Thymus (tissue), 11 donors: ENCODE data around the gene SPHKAP. TPM values are rescaled to one million over a fixed set of nuclear protein-coding genes. Genes with fewer than 3 reads are reported as not detected.

Experiments
- DNase-seq, 9 donors: peaks; one replicate each; pipeline ENCODE4 v3.0.0-alpha.2; 2013; ENCODE audit warnings: low spot score in 9 of 9, low read depth in 6 of 9, missing footprints in 1 of 9
- H3K27ac ChIP-seq, 2 donors: one replicate each; pipeline ENCODE4 v1.5.1; 2013; ENCODE audit warnings: control low read depth in 1 of 2, low read depth in 1 of 2, low read length in 1 of 2, mild to moderate bottlenecking in 1 of 2, moderate library complexity in 1 of 2
- H3K27me3 ChIP-seq, 2 donors: one replicate each; pipeline ENCODE4 v1.5.1; 2013; ENCODE audit warnings: low read length in 1 of 2; ENCODE audit not compliant: control insufficient read depth in 2 of 2, insufficient read depth in 1 of 2
- H3K36me3 ChIP-seq, 2 donors: one replicate each; pipeline ENCODE4 v1.5.1; 2013; ENCODE audit warnings: low read length in 1 of 2, mild to moderate bottlenecking in 1 of 2, moderate library complexity in 1 of 2; ENCODE audit not compliant: control insufficient read depth in 2 of 2, insufficient read depth in 2 of 2
- H3K4me1 ChIP-seq, 2 donors: one replicate each; pipeline ENCODE4 v1.5.1; 2013; ENCODE audit warnings: low read length in 2 of 2; ENCODE audit not compliant: control insufficient read depth in 2 of 2, insufficient read depth in 2 of 2
- H3K4me3 ChIP-seq, 2 donors: one replicate each; pipeline ENCODE4 v1.5.1; 2013; ENCODE audit warnings: low read length in 2 of 2, control low read depth in 1 of 2, mild to moderate bottlenecking in 1 of 2
- H3K9me3 ChIP-seq, 2 donors: one replicate each; pipeline ENCODE4 v1.5.1; 2013; ENCODE audit warnings: low read length in 1 of 2, mild to moderate bottlenecking in 1 of 2; ENCODE audit not compliant: control insufficient read depth in 2 of 2, insufficient read depth in 1 of 2
- WGBS: extraction: QIAGEN DNeasy Blood & Tissue Kit; methylation state at CpG from one replicate; pipeline ENCODE4 v1.1.7; 2013; 5-methylcytosine and 5-hydroxymethylcytosine counted together
- polyA plus RNA-seq: library from polyadenylated mRNA; stranded (reverse); fragments of 200-250 nt; gene quantifications from one replicate; pipeline ENCODE4 v1.2.3, GENCODE V29; 2013
- total RNA-seq: library from RNA; stranded (reverse); fragments of 120-200 nt; gene quantifications from one replicate; pipeline ENCODE4 v1.2.4, GENCODE V29; 2013
- donor health status: healthy.

SPHKAP gene
- total and polyA plus RNA-seq, 2 donors: 0.55 to 1.4 TPM

DNA sequence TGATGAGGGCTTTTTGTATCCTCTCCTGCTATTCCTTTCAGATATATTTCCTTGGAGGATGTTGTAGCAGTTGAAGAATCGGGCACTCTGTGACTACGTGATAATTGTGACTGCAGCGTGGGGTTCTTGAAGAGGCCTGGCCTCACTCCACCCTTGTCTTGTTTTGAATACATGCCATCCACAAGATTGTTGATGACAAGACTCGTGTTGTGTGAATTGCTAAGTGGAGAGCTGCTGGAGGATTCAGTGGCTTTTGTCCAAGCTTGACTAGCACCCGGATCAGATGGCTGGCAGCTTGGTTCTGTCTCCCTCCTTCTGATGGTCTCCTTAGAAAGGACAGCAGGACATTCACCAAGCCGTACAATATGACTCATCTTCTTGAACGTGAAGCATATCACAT, 163.2 kb downstream of the SPHKAP start:
- Histone ChIP-seq H3K27me3 (no peaks in the 10 kb centered on the region), H3K36me3 (no peaks in the 10 kb centered on the region), H3K4me1 (no peaks in the 10 kb centered on the region), H3K27ac (no peak overlapping the region), H3K4me3 (no peak overlapping the region), H3K9me3 (peaks cover 0 to 20% of the 10 kb centered on the region in 2 donors)
- DNase-seq: no peak
- WGBS: 92% methylated on average over 7 of the region's 7 CpGs

DNA sequence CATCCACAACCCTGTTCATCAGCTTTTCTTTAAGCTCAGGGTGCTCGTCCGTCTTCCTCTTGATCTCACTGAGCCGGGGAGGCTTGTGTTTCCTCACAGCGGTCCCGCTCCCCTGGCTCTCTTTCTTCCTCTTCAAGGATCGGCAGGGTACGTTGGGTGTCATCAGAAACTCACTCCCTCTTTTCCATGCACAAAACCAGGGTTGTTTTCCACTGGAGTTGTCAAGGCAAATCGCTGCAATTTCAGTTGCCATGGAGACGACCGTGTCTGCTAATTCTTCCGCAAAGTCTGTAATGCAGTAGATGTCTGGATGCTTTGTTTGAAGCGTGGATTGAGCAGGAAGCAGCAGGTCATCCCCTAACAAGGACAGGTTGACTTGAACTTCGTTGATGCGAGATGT, 163.7 kb downstream of the SPHKAP start:
- Histone ChIP-seq H3K27ac (no peak overlapping the region), H3K27me3 (no peaks in the 10 kb centered on the region), H3K4me1 (no peaks in the 10 kb centered on the region), H3K36me3 (no peaks in the 10 kb centered on the region), H3K9me3 (peaks cover 0 to 20% of the 10 kb centered on the region in 2 donors), H3K4me3 (no peak overlapping the region)
- DNase-seq: no peak
- WGBS: 92% methylated on average over 14 of the region's 14 CpGs

DNA sequence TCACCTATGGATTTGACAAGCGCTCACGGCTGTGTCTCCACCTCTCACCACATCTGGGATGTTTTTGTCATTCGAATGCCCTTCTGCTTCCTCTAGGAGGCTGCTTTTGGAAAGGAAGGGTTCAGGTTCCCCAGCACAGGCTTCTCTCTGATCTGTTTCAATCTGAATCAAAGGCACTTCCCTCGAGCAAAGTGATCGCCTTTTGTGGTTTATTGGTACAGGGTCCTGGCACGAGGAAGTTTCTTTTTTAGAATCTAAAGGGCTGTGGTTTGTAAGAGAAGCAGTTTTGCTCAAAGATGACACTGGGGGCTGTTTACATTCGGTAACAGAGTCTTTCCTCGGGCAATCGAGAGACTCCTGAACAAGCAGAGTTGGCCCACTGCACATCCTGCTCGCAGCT, 165.1 kb downstream of the SPHKAP start:
- 45% methylated on average over 10 of the region's 10 CpGs for WGBS
- H3K36me3 ChIP-seq: no peaks in the 10 kb centered on the region
- H3K27ac ChIP-seq: no peak overlapping the region
- no peak overlapping the region for H3K4me3 ChIP-seq
- no peaks in the 10 kb centered on the region for H3K4me1 ChIP-seq
- no peaks in the 10 kb centered on the region for H3K27me3 ChIP-seq
- peaks cover 0 to 20% of the 10 kb centered on the region in 2 donors for H3K9me3 ChIP-seq
- DNase-seq: no peak

DNA sequence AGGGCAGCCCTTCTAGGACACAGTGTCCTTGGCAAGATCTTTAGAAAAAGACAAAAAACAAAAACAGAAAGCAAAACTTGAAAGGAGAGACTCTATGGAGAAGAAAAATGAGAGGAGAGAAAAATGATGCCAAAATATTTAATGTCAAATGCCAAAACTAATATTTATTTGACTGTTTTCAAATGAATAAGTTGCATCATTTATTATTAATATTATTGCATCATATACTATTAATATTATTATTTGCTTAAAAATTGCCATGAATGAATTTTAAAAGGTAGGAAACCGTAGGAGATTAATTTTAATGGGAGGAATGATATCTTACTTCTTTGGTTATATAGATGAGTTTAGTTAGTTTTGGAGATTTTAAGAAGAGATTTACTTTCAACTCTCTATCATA, 165.7 kb downstream of the SPHKAP start:
- no peaks in the 10 kb centered on the region for H3K36me3 ChIP-seq
- no peaks in the 10 kb centered on the region for H3K27me3 ChIP-seq
- H3K4me1 ChIP-seq: no peaks in the 10 kb centered on the region
- DNase-seq: no peak
- no peak overlapping the region for H3K4me3 ChIP-seq
- WGBS: 93% methylated on average over 1 of the region's 1 CpG
- H3K9me3 ChIP-seq: peaks cover 0 to 17% of the 10 kb centered on the region in 2 donors
- no peak overlapping the region for H3K27ac ChIP-seq

DNA sequence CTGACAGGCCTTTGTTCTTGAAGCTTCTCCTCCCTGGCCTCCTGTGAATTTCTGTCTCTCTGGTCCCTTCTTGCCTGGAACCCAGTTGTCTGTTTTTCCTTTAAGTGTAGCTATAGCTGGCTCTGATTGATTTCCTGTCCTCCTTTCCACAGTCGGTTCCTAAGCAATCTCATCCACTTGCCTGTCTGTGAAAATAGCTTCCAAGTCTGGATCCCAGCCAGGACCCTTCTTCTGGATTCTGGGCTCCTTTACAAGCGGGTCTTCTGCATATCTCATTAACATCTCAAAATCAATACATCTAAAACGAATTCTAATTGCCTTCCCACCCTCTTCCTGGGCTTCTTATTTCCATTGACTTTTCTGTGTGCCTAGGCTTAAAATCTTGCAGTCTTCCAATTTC, 185.1 kb downstream of the SPHKAP start:
- Histone ChIP-seq H3K9me3 (no peaks in the 10 kb centered on the region), H3K27ac (no peak overlapping the region), H3K4me1 (no peaks in the 10 kb centered on the region), H3K27me3 (no peaks in the 10 kb centered on the region), H3K36me3 (no peaks in the 10 kb centered on the region), H3K4me3 (no peak overlapping the region)
- WGBS: 58% methylated on average over 3 of the region's 3 CpGs
- no peak for DNase-seq

DNA sequence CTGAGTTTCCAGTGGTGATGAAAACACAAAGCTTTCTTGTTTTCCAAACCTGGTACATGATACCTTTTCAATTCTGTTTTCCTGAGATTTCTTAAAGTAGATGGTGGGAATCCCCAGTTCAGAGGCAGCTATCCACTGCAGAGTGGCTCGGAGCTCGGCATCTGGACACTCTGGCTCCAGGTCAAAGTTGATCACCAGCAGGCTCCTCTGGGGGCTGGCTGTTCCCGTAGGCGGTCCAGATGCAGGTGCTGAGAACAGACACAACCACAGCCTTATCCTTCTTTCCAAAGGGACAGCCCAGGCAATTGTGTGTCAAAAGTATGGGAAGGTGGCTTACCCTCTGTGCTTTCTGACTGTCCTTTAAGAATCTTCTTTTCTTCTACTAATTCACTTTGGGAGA, 190.6 kb downstream of the SPHKAP start:
- no peak for DNase-seq
- Histone ChIP-seq H3K27me3 (no peaks in the 10 kb centered on the region), H3K27ac (no peak overlapping the region), H3K9me3 (no peaks in the 10 kb centered on the region), H3K4me1 (no peaks in the 10 kb centered on the region), H3K36me3 (no peaks in the 10 kb centered on the region), H3K4me3 (no peak overlapping the region)
- WGBS: 84% methylated on average over 4 of the region's 4 CpGs

DNA sequence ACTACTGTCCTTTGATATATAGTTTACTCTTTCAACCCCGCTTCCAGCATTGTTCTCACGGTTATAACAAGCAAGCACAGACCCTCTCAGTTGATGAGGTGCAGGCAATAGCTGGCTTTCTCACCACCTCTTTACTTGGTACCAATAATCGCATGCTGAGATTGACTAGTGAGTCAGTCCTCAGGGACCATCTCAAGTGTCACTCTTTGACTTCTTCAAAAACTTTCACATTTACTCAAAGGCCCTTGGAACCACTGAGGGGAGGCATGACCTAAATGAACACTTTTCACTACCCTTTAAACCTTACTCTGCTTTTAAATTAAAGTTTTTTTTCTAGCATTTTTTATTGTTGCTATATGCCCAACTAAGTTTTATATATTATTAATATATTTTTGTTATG, 208.2 kb downstream of the SPHKAP start:
- H3K36me3 ChIP-seq: no peaks in the 10 kb centered on the region
- no peak overlapping the region for H3K4me3 ChIP-seq
- no peaks in the 10 kb centered on the region for H3K4me1 ChIP-seq
- DNase-seq: no peak
- H3K27me3 ChIP-seq: no peaks in the 10 kb centered on the region
- no peak overlapping the region for H3K27ac ChIP-seq
- H3K9me3 ChIP-seq: no peaks in the 10 kb centered on the region
- 96% methylated on average over 3 of the region's 3 CpGs for WGBS

DNA sequence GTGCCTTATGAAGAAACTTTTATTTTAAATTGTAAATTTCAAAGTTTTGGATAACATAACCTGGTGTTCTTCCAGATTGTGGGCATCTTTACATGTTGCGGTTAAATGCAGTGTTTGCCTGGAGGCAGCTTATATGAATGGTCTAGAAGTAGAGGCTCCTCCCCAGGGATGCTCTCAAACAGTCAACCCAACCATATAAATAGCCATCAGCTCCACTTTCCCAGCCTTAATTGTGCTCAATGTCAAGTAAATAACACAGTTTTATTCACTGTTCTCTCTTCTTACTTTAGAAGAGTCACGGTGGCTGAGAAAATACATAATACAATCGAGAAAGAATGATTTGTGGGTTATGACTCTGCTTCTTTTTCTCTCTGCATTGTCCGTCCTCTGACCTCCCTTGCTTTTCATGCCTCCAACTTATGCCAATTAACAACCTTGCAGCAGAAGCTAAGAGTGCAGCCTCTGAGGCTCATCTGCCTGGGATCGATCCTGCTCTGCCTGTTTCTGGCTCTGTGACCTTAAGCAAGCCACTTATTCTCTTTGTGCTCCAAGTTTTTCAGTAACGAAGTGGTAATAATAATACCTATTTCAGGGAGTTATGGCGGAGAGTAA, 209.8 kb downstream of the SPHKAP start:
- 90% methylated on average over 7 of the region's 7 CpGs for WGBS
- no peaks in the 10 kb centered on the region for H3K4me1 ChIP-seq
- H3K36me3 ChIP-seq: no peaks in the 10 kb centered on the region
- H3K27me3 ChIP-seq: no peaks in the 10 kb centered on the region
- DNase-seq: no peak
- H3K27ac ChIP-seq: no peak overlapping the region
- no peaks in the 10 kb centered on the region for H3K9me3 ChIP-seq
- no peak overlapping the region for H3K4me3 ChIP-seq

DNA sequence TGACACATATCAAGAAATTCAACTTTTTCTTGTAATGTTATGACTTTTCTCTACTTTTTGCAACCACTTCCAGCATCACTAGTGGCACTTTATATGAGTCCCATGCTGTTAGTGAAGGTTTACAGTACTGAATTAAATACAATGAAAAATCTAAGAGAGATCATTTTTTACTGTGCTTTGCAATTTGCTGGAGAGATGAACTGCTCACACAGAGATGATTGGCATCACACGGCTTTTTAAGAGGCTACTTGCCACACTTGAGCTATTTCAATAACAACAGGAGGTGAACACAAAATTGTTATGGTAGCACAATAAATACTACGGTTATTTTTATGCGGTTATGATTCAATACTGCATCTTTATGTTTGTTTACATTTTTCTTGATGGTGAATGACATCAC, 221.2 kb downstream of the SPHKAP start:
- H3K4me1 ChIP-seq: no peaks in the 10 kb centered on the region
- WGBS: 95% methylated on average over 3 of the region's 3 CpGs
- no peaks in the 10 kb centered on the region for H3K9me3 ChIP-seq
- no peak overlapping the region for H3K4me3 ChIP-seq
- no peaks in the 10 kb centered on the region for H3K36me3 ChIP-seq
- no peak for DNase-seq
- H3K27me3 ChIP-seq: no peaks in the 10 kb centered on the region
- no peak overlapping the region for H3K27ac ChIP-seq

DNA sequence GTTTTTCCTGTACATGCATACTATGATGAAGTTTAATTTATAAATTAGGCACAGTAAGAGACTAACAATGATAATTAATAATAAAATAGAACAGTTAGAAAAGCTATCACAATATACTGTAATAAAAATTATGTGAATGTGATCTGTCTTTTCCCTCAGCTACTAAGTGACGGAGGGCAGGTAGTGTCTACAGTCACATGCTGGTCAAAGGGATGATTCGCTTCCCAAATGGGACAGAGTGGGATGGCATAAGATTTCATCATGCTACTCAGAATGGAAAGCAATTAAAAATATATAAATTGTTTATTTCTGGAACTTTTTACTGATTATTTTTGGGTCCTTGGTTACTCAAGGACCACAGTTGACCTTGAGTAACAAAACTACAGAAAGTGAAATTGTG, 238.5 kb downstream of the SPHKAP start:
- Histone ChIP-seq H3K9me3 (no peaks in the 10 kb centered on the region), H3K4me3 (no peak overlapping the region), H3K27ac (no peak overlapping the region), H3K36me3 (no peaks in the 10 kb centered on the region), H3K27me3 (no peaks in the 10 kb centered on the region), H3K4me1 (no peaks in the 10 kb centered on the region)
- 95% methylated on average over 2 of the region's 2 CpGs for WGBS
- DNase-seq: no peak
